PC-9 (cell line): ENCODE results near the gene RHOBTB1.

Experiments used
- CTCF ChIP-seq: fragments of 200-600 bp; sonication (generic); conservative IDR thresholded peaks from 2 replicates; pipeline ENCODE4 v1.6.1; 2017; ENCODE audit warnings: mixed run types, antibody characterized with exemption, mild to moderate bottlenecking, moderate library complexity
- EZH2 ChIP-seq: fragments of 200-600 bp; sonication (generic); IDR thresholded peaks from 2 replicates; pipeline ENCODE4 v1.8.0; 2017; ENCODE audit warnings: antibody characterized with exemption, low read depth

DNA sequence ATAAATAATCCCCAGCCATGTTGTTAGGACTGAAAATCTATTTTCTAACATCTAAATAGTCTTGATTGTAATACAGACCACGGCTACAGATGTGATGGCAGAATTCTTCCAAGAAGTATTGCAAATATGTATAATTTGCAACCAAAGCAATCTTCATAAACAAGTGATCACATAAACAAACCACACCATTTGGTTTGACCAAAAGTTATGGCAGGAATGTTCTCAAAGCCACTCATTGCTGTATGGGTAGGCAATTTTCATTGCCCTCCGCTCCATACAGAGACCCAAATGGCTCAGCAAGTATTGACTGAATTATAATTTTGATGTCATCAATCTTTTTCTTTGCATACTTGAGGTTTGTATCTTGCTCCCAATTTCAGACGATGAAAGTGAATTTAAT, 19.0 kb upstream of the RHOBTB1 start:
- TF ChIP-seq CTCF (no peak), EZH2 (no peak)
